DMS 273 (cell line): Measurements from ENCODE around the gene ELP1.
"Not testable (repeated sequence)": the region's sequence is repeated elsewhere in the genome, so short reads cannot be mapped to it uniquely, and the experiment has no call there.

ENCODE experiments used
- DNase-seq: peaks from one replicate; lab custom pipeline; 2025; ENCODE audit not compliant: unreplicated experiment; lab: John Stamatoyannopoulos, UW

Gene ELP1

GRCh38 chr9:108934323-108934893 lies 484 bp upstream of the ELP1 start, which contains the start of gene ABITRAM:
TSS of gene ABITRAM (plus strand) at chr9:108934400. CDS start at chr9:108934487, 87 bp downstream.
- DNase-seq: peak; percentile 92

- DNase-seq: peak; percentile 76
Measured at GRCh38 chr9:108933231-108933717, 650 bp downstream of the ELP1 start.

DNA sequence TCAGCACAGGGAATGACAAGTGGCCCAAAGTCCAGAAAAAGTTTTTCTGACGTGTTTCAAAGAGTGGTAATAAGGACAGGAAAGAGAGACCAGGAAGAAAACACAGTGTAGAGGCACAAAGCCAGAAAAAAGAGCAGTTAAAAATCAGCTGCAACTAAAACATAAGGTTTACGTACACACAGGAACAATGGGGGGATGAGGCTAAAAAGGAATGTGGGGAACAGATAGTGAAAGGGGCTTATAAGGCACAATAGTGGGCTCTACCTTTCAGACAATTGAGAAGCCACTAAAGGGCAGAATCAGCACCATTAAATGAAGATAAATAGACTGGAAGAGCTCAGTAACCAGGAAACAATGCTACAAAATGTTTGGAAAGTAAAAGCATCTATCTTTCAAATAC lies 5.5 kb downstream of the ELP1 start:
- no peak for DNase-seq

DNA sequence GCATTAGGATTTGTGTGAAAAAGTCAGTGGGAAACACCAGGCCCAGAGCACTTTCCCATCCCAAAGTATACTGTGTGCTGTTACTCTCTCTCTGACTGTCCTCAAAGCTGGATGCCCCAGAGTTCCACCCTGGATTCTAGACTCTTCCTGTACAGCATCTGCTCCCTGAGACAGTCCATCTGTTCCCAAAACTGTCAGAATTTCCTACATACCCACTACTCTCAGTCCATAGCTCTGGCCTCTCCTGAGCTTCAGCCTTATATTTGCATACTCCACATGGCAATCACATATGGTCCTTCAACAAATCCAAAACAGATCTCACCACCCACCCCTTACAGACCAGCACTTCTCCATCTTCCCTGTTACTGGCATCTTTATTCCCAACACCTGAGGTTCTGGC lies 9.5 kb downstream of the ELP1 start:
- peak; percentile 78 for DNase-seq

GRCh38 chr9:108921200-108921599 lies 12.7 kb downstream of the ELP1 start:
- DNase-seq: no peak

DNA sequence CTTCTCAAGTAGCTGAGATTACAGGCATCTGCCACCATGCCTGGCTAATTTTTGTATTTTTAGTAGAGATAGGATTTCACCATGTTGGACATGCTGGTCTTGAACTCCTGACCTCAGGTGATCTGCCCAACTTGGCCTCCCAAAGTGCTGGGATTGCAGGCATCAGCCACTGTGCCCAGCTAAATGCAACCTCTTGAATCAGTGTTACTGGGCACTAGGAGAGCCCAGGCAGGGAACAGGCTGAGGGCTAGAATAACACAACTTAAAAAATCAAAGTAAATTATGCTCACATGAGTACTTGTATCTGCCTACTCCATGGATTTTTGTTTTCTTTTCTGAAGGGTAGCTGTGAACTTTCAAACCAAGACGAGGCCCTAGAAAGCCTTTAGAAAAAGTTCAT lies 13.5 kb downstream of the ELP1 start:
- DNase-seq: not testable (repeated sequence)

- DNase-seq: no peak
Measured at GRCh38 chr9:108919517-108919916, 14.4 kb downstream of the ELP1 start.

DNA sequence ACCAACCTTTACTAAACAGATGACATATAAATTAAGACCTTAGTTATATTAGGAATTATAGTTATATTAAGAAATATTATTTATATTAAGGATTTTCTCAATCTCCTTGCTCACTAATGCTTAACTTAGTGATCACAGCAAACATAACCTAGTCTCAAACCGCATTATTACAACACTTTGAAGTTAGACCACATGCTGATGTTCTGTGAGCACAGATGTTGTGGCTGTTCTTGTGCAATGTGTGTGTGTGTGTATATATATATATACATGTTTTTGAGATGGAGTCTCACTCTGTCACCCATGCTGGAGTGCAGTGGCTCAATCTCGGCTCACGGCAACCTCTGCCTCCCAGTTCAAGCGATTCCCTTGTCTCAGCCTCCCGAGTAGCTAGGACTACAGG lies 20.5 kb downstream of the ELP1 start:
- DNase-seq: no peak

DNA sequence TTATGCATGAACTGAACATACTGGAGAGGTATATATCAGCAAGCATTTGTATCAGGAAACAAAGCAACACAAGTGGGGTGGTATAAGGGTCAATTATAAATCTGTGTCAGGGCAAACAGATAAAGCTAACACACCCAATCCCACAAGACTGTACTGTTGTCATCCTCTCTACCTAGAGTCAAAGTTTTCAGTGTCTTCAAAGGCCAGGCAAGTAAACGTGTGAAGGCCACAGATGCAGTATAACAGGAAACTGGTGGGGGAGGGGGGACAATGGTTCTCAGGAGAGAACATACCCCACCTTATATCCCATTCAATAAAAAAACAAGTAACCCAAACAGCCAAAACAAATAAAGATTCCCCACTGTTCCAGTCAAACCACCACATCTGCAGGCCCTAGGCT lies 22.1 kb downstream of the ELP1 start:
- no peak for DNase-seq

- DNase-seq: no peak
Measured at GRCh38 chr9:108910914-108911313, 23.0 kb downstream of the ELP1 start.

DNA sequence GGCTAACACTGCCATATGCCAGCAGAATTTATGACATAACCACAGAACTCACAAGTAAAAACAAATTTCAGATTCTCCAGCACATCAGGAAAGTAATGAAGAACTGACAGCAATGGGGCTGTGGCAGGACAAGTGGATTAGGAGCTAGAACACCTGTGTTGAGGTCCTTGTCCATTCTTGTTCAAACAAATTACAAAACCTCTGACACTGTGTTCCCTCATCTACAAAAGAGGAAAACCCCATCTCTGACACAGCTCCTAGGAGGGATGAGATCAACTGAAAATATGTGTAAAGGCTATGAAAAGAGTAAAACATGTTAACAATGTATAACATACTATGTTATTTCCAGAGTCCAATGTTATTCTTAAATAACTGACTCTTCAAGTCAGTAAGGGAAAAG lies 23.5 kb downstream of the ELP1 start:
- no peak for DNase-seq

GRCh38 chr9:108905494-108905893 lies 28.4 kb downstream of the ELP1 start:
- no peak for DNase-seq

DNA sequence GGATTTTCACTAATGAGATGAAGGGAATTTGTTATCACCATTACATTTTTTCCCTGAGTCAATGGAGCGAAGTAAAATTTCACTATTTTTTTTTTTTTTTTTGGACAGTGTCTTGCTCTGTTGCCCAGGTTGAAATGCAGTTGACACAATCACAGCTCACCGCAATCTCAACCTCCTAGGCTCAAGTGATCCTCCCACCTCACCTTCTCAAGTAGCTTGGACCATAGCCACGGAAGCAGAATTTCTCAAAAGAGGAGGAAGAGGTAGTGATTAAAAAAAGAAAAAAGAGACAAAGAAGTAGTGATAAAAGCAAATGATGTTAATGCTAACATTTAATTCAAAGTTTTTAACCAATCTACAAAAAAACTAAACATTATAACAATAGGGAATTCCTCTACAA lies 29.8 kb downstream of the ELP1 start:
- DNase-seq: no peak

- no peak for DNase-seq
Measured at GRCh38 chr9:108903420-108904103, 30.4 kb downstream of the ELP1 start.

- DNase-seq: no peak
Measured at GRCh38 chr9:108900176-108900575, 33.7 kb downstream of the ELP1 start.

- DNase-seq: not testable (repeated sequence)
Measured at GRCh38 chr9:108899023-108899695, 34.8 kb downstream of the ELP1 start.

DNA sequence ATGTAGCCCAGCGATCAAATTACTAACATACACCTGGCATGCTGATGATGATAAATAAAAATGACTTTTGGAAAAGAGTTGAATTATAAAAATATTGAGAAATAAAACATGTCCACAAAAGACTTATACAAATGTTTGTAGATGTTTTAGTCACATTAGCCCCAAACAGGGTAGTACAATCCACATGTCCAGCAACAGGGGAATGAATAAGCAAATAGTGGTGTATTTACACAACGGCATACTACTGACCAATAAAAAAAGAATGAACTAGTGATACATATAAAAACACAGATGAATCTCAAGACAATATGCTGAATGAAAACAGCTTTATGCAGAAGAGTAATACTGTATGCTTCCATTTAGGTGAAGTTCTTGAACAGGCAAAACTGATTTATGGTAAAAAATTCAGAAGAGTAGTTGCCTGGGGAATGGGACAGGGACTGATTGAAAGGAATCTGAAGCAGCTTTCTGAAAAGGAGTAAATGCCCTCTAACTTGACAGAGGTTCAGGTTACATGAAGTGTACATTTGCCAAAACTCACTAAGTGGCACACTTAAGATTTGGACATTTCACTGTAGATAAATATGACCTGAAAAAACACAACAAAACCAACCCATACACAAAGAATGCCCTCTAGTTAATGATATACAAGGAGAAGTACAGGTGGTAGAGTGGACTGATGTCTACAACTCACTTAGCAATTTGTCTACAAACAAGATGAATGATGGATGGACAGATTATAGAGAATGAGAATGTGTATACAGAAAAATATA lies 36.4 kb downstream of the ELP1 start:
- no peak for DNase-seq

DNA sequence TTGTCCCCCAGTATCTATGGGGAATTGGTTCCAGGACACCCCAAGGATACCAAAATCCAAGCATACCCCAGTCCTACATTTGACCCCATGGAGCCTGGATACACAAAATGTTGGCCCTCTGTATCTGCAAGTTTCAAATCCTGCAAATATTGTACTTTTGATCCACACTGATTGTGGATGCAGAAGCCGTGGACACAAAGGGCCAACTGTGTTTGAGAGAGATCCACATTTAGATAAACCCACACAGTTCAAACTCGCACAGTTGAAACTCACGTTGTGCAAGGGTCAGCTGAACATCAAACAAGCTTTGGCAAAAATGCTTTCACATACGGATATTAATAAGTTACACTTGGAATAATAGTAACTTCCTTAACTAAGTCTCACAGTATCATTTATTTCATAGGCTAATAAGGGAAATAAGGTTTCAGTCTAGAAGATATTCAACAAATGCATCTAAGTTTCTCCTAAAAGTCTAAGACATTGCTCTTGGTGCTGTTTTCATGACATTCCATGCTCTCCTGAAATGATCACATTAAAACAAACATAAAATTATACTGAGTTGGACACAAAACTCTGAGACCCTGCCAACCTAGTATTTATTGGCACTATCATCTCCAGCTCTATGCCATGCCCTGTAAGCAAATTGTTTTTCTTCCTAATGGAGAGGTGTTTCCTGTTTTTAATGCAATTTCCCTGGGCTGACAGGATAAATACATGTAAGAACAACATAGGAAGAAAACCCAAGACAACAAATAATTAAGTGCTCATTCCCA lies 39.5 kb downstream of the ELP1 start:
- DNase-seq: no peak

DNA sequence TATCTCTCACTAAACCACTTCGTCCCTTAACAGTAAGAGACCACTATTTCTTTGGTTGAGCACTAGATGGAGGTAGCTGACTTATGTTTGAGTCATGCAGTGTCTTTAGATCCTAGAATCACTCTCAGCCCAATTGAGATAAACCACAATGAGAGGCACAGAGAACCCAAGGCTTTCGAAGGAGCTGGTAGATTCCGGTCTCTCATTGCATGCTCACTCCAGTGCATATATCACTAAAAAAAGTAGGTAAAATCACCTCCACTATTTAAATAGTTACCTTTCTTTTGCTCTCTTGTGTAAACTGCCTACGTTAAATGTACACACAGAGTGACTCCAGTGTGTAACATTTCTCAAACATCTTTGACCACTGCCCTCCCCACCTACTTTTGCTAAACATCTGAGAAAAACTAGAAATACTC lies 44.3 kb downstream of the ELP1 start:
- DNase-seq: peak; percentile 14

DNA sequence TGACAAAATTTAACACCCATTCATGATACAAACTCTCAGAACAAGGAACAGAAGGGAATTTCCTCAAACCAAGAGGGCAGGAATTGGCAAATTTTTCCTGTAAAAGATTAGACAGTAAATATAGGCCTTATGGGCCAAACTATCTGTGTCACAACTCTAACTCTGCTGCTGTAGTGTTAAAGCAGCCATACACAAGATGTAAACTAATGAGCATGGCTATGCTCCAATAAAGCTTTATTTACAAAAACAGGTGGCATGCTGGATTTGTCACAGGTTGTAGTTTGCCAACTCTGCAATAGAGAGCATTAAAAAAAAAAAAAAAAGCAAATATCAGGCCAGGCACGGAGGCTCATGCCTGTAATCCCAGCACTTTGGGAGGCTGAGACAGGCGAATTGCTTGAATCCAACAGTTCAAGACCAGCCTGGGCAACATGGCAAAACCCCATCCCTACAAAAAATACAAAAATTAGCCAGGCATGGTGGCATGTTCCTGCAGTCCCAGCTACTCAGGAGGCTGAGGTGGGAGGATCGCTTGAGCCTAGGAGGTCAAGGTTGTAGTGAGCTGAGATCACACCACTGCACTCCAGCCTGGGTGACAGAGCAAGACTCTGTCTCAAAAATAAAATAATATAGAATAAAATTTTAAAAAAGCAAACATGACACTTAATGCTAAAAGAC lies 47.2 kb downstream of the ELP1 start:
- DNase-seq: peak; percentile 49
